CD4-positive, alpha-beta T cell (primary cell): ENCODE results near the gene ZNF524. TPM values are rescaled to one million over a fixed set of nuclear protein-coding genes. Genes with fewer than 3 reads are reported as not detected.
A peak's percentile ranks its signal among the peaks of the same experiment; 100 is the strongest.

Experiments used
- ATAC-seq: fragments of 200-7000 bp; cut with Tn5 transposase; one replicate; pipeline ENCODE4 v1.10.0; 2022; ENCODE audit warnings: mild to moderate bottlenecking; ENCODE audit not compliant: poor library complexity
- CTCF ChIA-PET: fragments of 350-600 bp; sonication (Branson Sonifier 250); formaldehyde crosslinking; loops from one replicate; lab custom pipeline; 2021; ENCODE audit warnings: antibody characterized with exemption, inconsistent platforms; lab: Charles Lee
- POLR2A ChIA-PET: fragments of 350-600 bp; sonication (Branson Sonifier 250); formaldehyde crosslinking; loops from one replicate; lab custom pipeline; 2021; ENCODE audit warnings: antibody characterized with exemption, inconsistent platforms; lab: Charles Lee
- DNase-seq, 14 experiments: peaks; one replicate each; pipeline ENCODE4 v3.0.0-alpha.2; 2013 to 2020; ENCODE audit warnings: mixed read lengths in 2 of 14
- H3K27ac ChIP-seq, 2 donors: one replicate each; pipeline versions ENCODE4 v1.5.1 to v1.7.0; 2013; ENCODE audit warnings: low read length in 2 of 2, low read depth in 1 of 2, mild to moderate bottlenecking in 1 of 2
- H3K27me3 ChIP-seq, 2 experiments: 1 replicate in 1 of 2; 2 replicates in 1 of 2; pipeline versions ENCODE4 v1.6.1 to v1.7.0; 2013; ENCODE audit warnings: low read length in 2 of 2, control low read depth in 1 of 2, mild to moderate bottlenecking in 1 of 2, moderate library complexity in 1 of 2; ENCODE audit not compliant: insufficient read depth in 2 of 2, control insufficient read depth in 1 of 2
- H3K36me3 ChIP-seq: one replicate; pipeline ENCODE4 v1.6.1; 2013; ENCODE audit warnings: low read length, control low read depth; ENCODE audit not compliant: insufficient read depth
- H3K4me1 ChIP-seq: one replicate; pipeline ENCODE4 v1.6.1; 2013; ENCODE audit warnings: low read length, control low read depth; ENCODE audit not compliant: insufficient read depth
- H3K4me3 ChIP-seq: one replicate; pipeline ENCODE4 v1.5.1; 2013; ENCODE audit warnings: mild to moderate bottlenecking, low read length, moderate library complexity
- H3K9me3 ChIP-seq, 2 experiments: 1 replicate in 1 of 2; 2 replicates in 1 of 2; pipeline versions ENCODE4 v1.6.1 to v1.7.0; 2013; ENCODE audit warnings: low read length in 2 of 2, mild to moderate bottlenecking in 2 of 2, control low read depth in 1 of 2, moderate library complexity in 1 of 2; ENCODE audit not compliant: control insufficient read depth in 1 of 2, insufficient read depth in 1 of 2
- H3K27ac Mint-ChIP-seq: one replicate; pipeline ENCODE4 v1.8.0; 2020; ENCODE audit warnings: mixed read lengths
- H3K27me3 Mint-ChIP-seq: one replicate; pipeline ENCODE4 v1.8.0; 2021; ENCODE audit warnings: mixed read lengths
- H3K36me3 Mint-ChIP-seq: one replicate; pipeline ENCODE4 v1.8.0; 2021; ENCODE audit warnings: low read depth, mixed read lengths
- H3K4me1 Mint-ChIP-seq: one replicate; pipeline ENCODE4 v1.8.0; 2021; ENCODE audit warnings: low read depth, mixed read lengths
- H3K4me3 Mint-ChIP-seq: one replicate; pipeline ENCODE4 v1.8.0; 2020; ENCODE audit warnings: mild to moderate bottlenecking, mixed read lengths
- H3K9me3 Mint-ChIP-seq: one replicate; pipeline ENCODE4 v1.8.0; 2020; ENCODE audit warnings: mixed read lengths
- CTCF ChIP-seq: fragments of 200-600 bp; IDR thresholded peaks from one replicate; pipeline ENCODE4 v1.8.0; 2022; ENCODE audit warnings: antibody characterized with exemption, mild to moderate bottlenecking
- intact Hi-C, 2 experiments: fragments of 100-400 bp; cut with DNase I in 1 of 2; cut with micrococcal nuclease in 1 of 2; formaldehyde crosslinking; loops; one replicate each; pipeline versions ENCODE4 v1.15.1 to v1.9.0; 2023 to 2025; cut with DNase I, micrococcal nuclease
- total RNA-seq, 174 experiments: library from RNA in 2 of 174; stranded (reverse) in 2 of 174; gene quantifications; one replicate each; pipeline ENCODE4 v1.2.3 and lab custom pipeline; 2021 to 2026

The ZNF524 gene
- total RNA-seq, 2 experiments from 2014 or later = 9.6 to 10.3 TPM

- intact Hi-C loops = loop anchor here (1.0 to 5.0 kb wide), 7 partner anchors 12 to 317 kb away; partner anchors contain the start of genes BRSK1 (in 1 of the 2), HSPBP1 (in 1 of the 2), KMT5C (in 1 of the 2) and ZNF579 (in 1 of the 2)
- peaks cover 56% of the 10 kb centered on the region for H3K36me3 Mint-ChIP-seq
- DNase-seq (peak; percentile 89 to 98 (median 94)), ATAC-seq (peak; percentile 71)
- ChIA-PET CTCF (interaction anchor here (1.0 to 2.3 kb wide), 8 partner anchors 18 to 123 kb away, joined by 3 to 17 read pairs (median 4); partner anchors contain the start of genes ZNF579 and ZNF628), POLR2A (interaction anchor here (0.6 to 2.9 kb wide), 27 partner anchors 13 to 1484 kb away, joined by 3 to 42 read pairs (median 8); partner anchors contain the start of genes HSPBP1, ISOC2, KMT5C and MBOAT7)
- Histone ChIP-seq H3K27me3 (no peaks in the 10 kb centered on the region), H3K9me3 (no peaks in the 10 kb centered on the region), H3K4me3 (peak within 1 kb of the TSS; percentile 95), H3K4me1 (peaks cover 34% of the 10 kb centered on the region), H3K27ac (peak within 1 kb of the TSS; percentile 95 to 97), H3K36me3 (peaks cover 19% of the 10 kb centered on the region)
- H3K27me3 Mint-ChIP-seq = no peaks in the 10 kb centered on the region
- H3K4me1 Mint-ChIP-seq = peaks cover 24% of the 10 kb centered on the region
- H3K9me3 Mint-ChIP-seq = no peaks in the 10 kb centered on the region
- H3K27ac Mint-ChIP-seq = peak within 1 kb of the TSS; percentile 95
- H3K4me3 Mint-ChIP-seq = peak within 1 kb of the TSS; percentile 99
- TF ChIP-seq CTCF = no peak
Measured at GRCh38 chr19:55599468-55599841, 633 bp upstream of the ZNF524 start, which contains the start of gene FIZ1. Gene FIZ1, minus strand, starts transcription at chr19:55599517. Its CDS starts 1,652 bp downstream, at chr19:55597865.

GRCh38 chr19:55600662-55601028 is 557 bp downstream of the ZNF524 start:
- H3K36me3 ChIP-seq = peaks cover 10% of the 10 kb centered on the region
- peak overlapping the region; percentile 68 to 95 for H3K27ac ChIP-seq
- H3K4me1 Mint-ChIP-seq = peaks cover 29% of the 10 kb centered on the region
- H3K27ac Mint-ChIP-seq = peak overlapping the region; percentile 83
- no peaks in the 10 kb centered on the region for H3K9me3 ChIP-seq
- H3K4me1 ChIP-seq = peaks cover 39% of the 10 kb centered on the region
- POLR2A ChIA-PET = interaction anchor here (1.2 to 2.9 kb wide), 6 partner anchors 14 to 341 kb away, joined by 3 to 38 read pairs (median 13); partner anchors contain the start of genes U2AF2 and ZNF579
- no peaks in the 10 kb centered on the region for H3K27me3 Mint-ChIP-seq
- CTCF ChIA-PET = interaction anchor here (2.1 to 2.3 kb wide), 2 partner anchors 32 to 97 kb away, joined by 11 to 17 read pairs; no protein-coding TSS in a partner anchor
- H3K27me3 ChIP-seq = no peaks in the 10 kb centered on the region
- H3K4me3 Mint-ChIP-seq = peak overlapping the region; percentile 90
- DNase-seq (no peak), ATAC-seq (no peak)
- TF ChIP-seq CTCF = no peak
- no peaks in the 10 kb centered on the region for H3K9me3 Mint-ChIP-seq
- intact Hi-C loops = loop anchor here in 1 of 2 experiments (10.0 kb wide), 2 partner anchors 196 to 346 kb away; partner anchors contain the start of genes PPP6R1 and UBE2S
- H3K4me3 ChIP-seq = peak overlapping the region; percentile 63
- peaks cover 50% of the 10 kb centered on the region for H3K36me3 Mint-ChIP-seq

GRCh38 chr19:55601084-55601483 is 996 bp downstream of the ZNF524 start:
- Histone ChIP-seq H3K27ac (peak overlapping the region in 1 of 2 donors; percentile 68), H3K4me3 (peak overlapping the region; percentile 63), H3K27me3 (no peaks in the 10 kb centered on the region), H3K9me3 (no peaks in the 10 kb centered on the region), H3K4me1 (peaks cover 44% of the 10 kb centered on the region), H3K36me3 (peaks cover 6% of the 10 kb centered on the region)
- Mint-ChIP-seq H3K27me3 (no peaks in the 10 kb centered on the region), H3K4me1 (peaks cover 32% of the 10 kb centered on the region), H3K4me3 (peak overlapping the region; percentile 90), H3K9me3 (no peaks in the 10 kb centered on the region), H3K27ac (peak overlapping the region; percentile 83), H3K36me3 (peaks cover 50% of the 10 kb centered on the region)
- TF ChIP-seq CTCF = no peak
- ATAC-seq = no peak
- peak in 1 of 14 experiments; percentile 29 for DNase-seq
- POLR2A ChIA-PET = interaction anchor here (1.2 to 2.9 kb wide), 6 partner anchors 16 to 342 kb away, joined by 3 to 38 read pairs (median 10); partner anchors contain the start of genes U2AF2, ZNF579 and ZNF784
- intact Hi-C loops = loop anchor here in 1 of 2 experiments (10.0 kb wide), 2 partner anchors 196 to 346 kb away; partner anchors contain the start of genes PPP6R1 and UBE2S
- CTCF ChIA-PET = no interaction called here
